Measurements from ENCODE around the gene SRSF10.
"Not testable (repeated sequence)": the region's sequence is repeated elsewhere in the genome, so short reads cannot be mapped to it uniquely, and the experiment has no call there.

SRSF10 gene

GRCh38 chr1:23958040-23958809 is 21.9 kb downstream of the SRSF10 start:
- DNase-seq = not testable (repeated sequence)

- peak; percentile 81 for DNase-seq
Observed at GRCh38 chr1:23957096-23957495, 23.0 kb downstream of the SRSF10 start.

- no peak for DNase-seq
Observed at GRCh38 chr1:23953020-23953419, 27.1 kb downstream of the SRSF10 start.

- no peak for DNase-seq
Observed at GRCh38 chr1:23947366-23947765, 32.8 kb downstream of the SRSF10 start.

- DNase-seq = no peak
Observed at GRCh38 chr1:23936481-23937176, 43.5 kb downstream of the SRSF10 start.

GRCh38 chr1:23931491-23931880 is 48.6 kb downstream of the SRSF10 start:
- no peak for DNase-seq

- DNase-seq = no peak
Observed at GRCh38 chr1:23930861-23931490, 49.2 kb downstream of the SRSF10 start.

GRCh38 chr1:23930270-23930669 is 49.9 kb downstream of the SRSF10 start:
- DNase-seq = no peak

- no peak for DNase-seq
Observed at GRCh38 chr1:23928789-23929188, 51.3 kb downstream of the SRSF10 start.

- DNase-seq = no peak
Observed at GRCh38 chr1:23927097-23927496, 53.0 kb downstream of the SRSF10 start.

- DNase-seq = no peak
Observed at GRCh38 chr1:23925279-23925678, 54.8 kb downstream of the SRSF10 start.

GRCh38 chr1:23924601-23925000 is 55.5 kb downstream of the SRSF10 start:
- no peak for DNase-seq

GRCh38 chr1:23923592-23924499 is 56.3 kb downstream of the SRSF10 start:
- DNase-seq = no peak

- no peak for DNase-seq
Observed at GRCh38 chr1:23922321-23922943, 57.7 kb downstream of the SRSF10 start.

- peak; percentile 38 for DNase-seq
Observed at GRCh38 chr1:23916209-23917131, 63.7 kb downstream of the SRSF10 start.

- no peak for DNase-seq
Observed at GRCh38 chr1:23915466-23915865, 64.7 kb downstream of the SRSF10 start.

- no peak for DNase-seq
Observed at GRCh38 chr1:23914921-23915320, 65.2 kb downstream of the SRSF10 start.
